Measurements from ENCODE around the gene KRTAP21-1.
"Not testable (repeated sequence)": the region's sequence is repeated elsewhere in the genome, so short reads cannot be mapped to it uniquely, and the experiment has no call there.

KRTAP21-1 gene

GRCh38 chr21:30755328-30755727 is at the start of gene KRTAP21-1:
Gene KRTAP21-1 (minus strand): TSS chr21:30755428. CDS start chr21:30755378, 50 bp downstream.
- not testable (repeated sequence) for H3K4me1 ChIP-seq (ENCODE audit: control insufficient read depth, insufficient read depth, low read length); H3K27me3 ChIP-seq (replicated peaks; ENCODE audit: control insufficient read depth, insufficient read depth, low read length); DNase-seq (ENCODE audit: low read depth); H3K9me3 ChIP-seq (ENCODE audit: control insufficient read depth, low read length); H3K4me3 ChIP-seq (ENCODE audit: low read length); H3K9ac ChIP-seq (ENCODE audit: low read length); H3K36me3 ChIP-seq (ENCODE audit: control insufficient read depth, insufficient read depth, low read length, severe bottlenecking)

- no peaks in the 10 kb centered on the region for H3K4me1 ChIP-seq (ENCODE audit: control insufficient read depth, insufficient read depth, low read length)
- H3K27me3 ChIP-seq (replicated peaks; ENCODE audit: control insufficient read depth, insufficient read depth, low read length): no peaks in the 10 kb centered on the region
- no peaks in the 10 kb centered on the region for H3K9me3 ChIP-seq (ENCODE audit: control insufficient read depth, low read length)
- no peak for DNase-seq (ENCODE audit: low read depth)
- no peaks in the 10 kb centered on the region for H3K36me3 ChIP-seq (ENCODE audit: control insufficient read depth, insufficient read depth, low read length, severe bottlenecking)
- no peak overlapping the region for H3K9ac ChIP-seq (ENCODE audit: low read length)
- no peak overlapping the region for H3K4me3 ChIP-seq (ENCODE audit: low read length)
Measured at GRCh38 chr21:30800605-30801004, 45.4 kb upstream of the KRTAP21-1 start.

GRCh38 chr21:30793581-30794314 is 38.5 kb upstream of the KRTAP21-1 start:
- Histone ChIP-seq H3K9ac (ENCODE audit: low read length) (no peak overlapping the region), H3K4me3 (ENCODE audit: low read length) (no peak overlapping the region), H3K4me1 (ENCODE audit: control insufficient read depth, insufficient read depth, low read length) (no peaks in the 10 kb centered on the region), H3K9me3 (ENCODE audit: control insufficient read depth, low read length) (peaks cover 3% of the 10 kb centered on the region), H3K27me3 (replicated peaks; ENCODE audit: control insufficient read depth, insufficient read depth, low read length) (no peaks in the 10 kb centered on the region), H3K36me3 (ENCODE audit: control insufficient read depth, insufficient read depth, low read length, severe bottlenecking) (no peaks in the 10 kb centered on the region)
- no peak for DNase-seq (ENCODE audit: low read depth)

- no peaks in the 10 kb centered on the region for H3K4me1 ChIP-seq (ENCODE audit: control insufficient read depth, insufficient read depth, low read length)
- no peak for DNase-seq (ENCODE audit: low read depth)
- no peaks in the 10 kb centered on the region for H3K27me3 ChIP-seq (replicated peaks; ENCODE audit: control insufficient read depth, insufficient read depth, low read length)
- no peaks in the 10 kb centered on the region for H3K9me3 ChIP-seq (ENCODE audit: control insufficient read depth, low read length)
- H3K4me3 ChIP-seq (ENCODE audit: low read length): no peak overlapping the region
- no peaks in the 10 kb centered on the region for H3K36me3 ChIP-seq (ENCODE audit: control insufficient read depth, insufficient read depth, low read length, severe bottlenecking)
- no peak overlapping the region for H3K9ac ChIP-seq (ENCODE audit: low read length)
Measured at GRCh38 chr21:30779249-30779648, 24.0 kb upstream of the KRTAP21-1 start.

- no peak overlapping the region for H3K4me3 ChIP-seq (ENCODE audit: low read length)
- no peak overlapping the region for H3K9ac ChIP-seq (ENCODE audit: low read length)
- no peaks in the 10 kb centered on the region for H3K36me3 ChIP-seq (ENCODE audit: control insufficient read depth, insufficient read depth, low read length, severe bottlenecking)
- H3K27me3 ChIP-seq (replicated peaks; ENCODE audit: control insufficient read depth, insufficient read depth, low read length): no peaks in the 10 kb centered on the region
- H3K9me3 ChIP-seq (ENCODE audit: control insufficient read depth, low read length): no peaks in the 10 kb centered on the region
- no peak for DNase-seq (ENCODE audit: low read depth)
- no peaks in the 10 kb centered on the region for H3K4me1 ChIP-seq (ENCODE audit: control insufficient read depth, insufficient read depth, low read length)
Measured at GRCh38 chr21:30769724-30770431, 14.7 kb upstream of the KRTAP21-1 start.

- H3K27me3 ChIP-seq (replicated peaks; ENCODE audit: control insufficient read depth, insufficient read depth, low read length): no peaks in the 10 kb centered on the region
- H3K9me3 ChIP-seq (ENCODE audit: control insufficient read depth, low read length): no peaks in the 10 kb centered on the region
- no peaks in the 10 kb centered on the region for H3K4me1 ChIP-seq (ENCODE audit: control insufficient read depth, insufficient read depth, low read length)
- no peaks in the 10 kb centered on the region for H3K36me3 ChIP-seq (ENCODE audit: control insufficient read depth, insufficient read depth, low read length, severe bottlenecking)
- no peak for DNase-seq (ENCODE audit: low read depth)
- H3K4me3 ChIP-seq (ENCODE audit: low read length): no peak overlapping the region
- H3K9ac ChIP-seq (ENCODE audit: low read length): no peak overlapping the region
Measured at GRCh38 chr21:30760776-30761175, 5.5 kb upstream of the KRTAP21-1 start.

GRCh38 chr21:30758306-30758705 is 3.1 kb upstream of the KRTAP21-1 start:
- no peaks in the 10 kb centered on the region for H3K36me3 ChIP-seq (ENCODE audit: control insufficient read depth, insufficient read depth, low read length, severe bottlenecking)
- no peaks in the 10 kb centered on the region for H3K27me3 ChIP-seq (replicated peaks; ENCODE audit: control insufficient read depth, insufficient read depth, low read length)
- H3K9me3 ChIP-seq (ENCODE audit: control insufficient read depth, low read length): no peaks in the 10 kb centered on the region
- no peak overlapping the region for H3K4me3 ChIP-seq (ENCODE audit: low read length)
- DNase-seq (ENCODE audit: low read depth): no peak
- no peak overlapping the region for H3K9ac ChIP-seq (ENCODE audit: low read length)
- no peaks in the 10 kb centered on the region for H3K4me1 ChIP-seq (ENCODE audit: control insufficient read depth, insufficient read depth, low read length)

- H3K4me1 ChIP-seq (ENCODE audit: control insufficient read depth, insufficient read depth, low read length): no peaks in the 10 kb centered on the region
- no peaks in the 10 kb centered on the region for H3K27me3 ChIP-seq (replicated peaks; ENCODE audit: control insufficient read depth, insufficient read depth, low read length)
- H3K4me3 ChIP-seq (ENCODE audit: low read length): no peak within 1 kb of the TSS
- H3K9ac ChIP-seq (ENCODE audit: low read length): no peak within 1 kb of the TSS
- DNase-seq (ENCODE audit: low read depth): no peak
- no peaks in the 10 kb centered on the region for H3K36me3 ChIP-seq (ENCODE audit: control insufficient read depth, insufficient read depth, low read length, severe bottlenecking)
- no peaks in the 10 kb centered on the region for H3K9me3 ChIP-seq (ENCODE audit: control insufficient read depth, low read length)
Measured at GRCh38 chr21:30747159-30747558, 8.1 kb downstream of the KRTAP21-1 start, which contains the start of gene KRTAP21-2. Gene KRTAP21-2 (minus strand): TSS chr21:30747259. CDS start chr21:30747202, 57 bp downstream.

- Histone ChIP-seq H3K4me1 (ENCODE audit: control insufficient read depth, insufficient read depth, low read length) (no peaks in the 10 kb centered on the region), H3K9ac (ENCODE audit: low read length) (no peak overlapping the region), H3K27me3 (replicated peaks; ENCODE audit: control insufficient read depth, insufficient read depth, low read length) (no peaks in the 10 kb centered on the region), H3K36me3 (ENCODE audit: control insufficient read depth, insufficient read depth, low read length, severe bottlenecking) (no peaks in the 10 kb centered on the region), H3K4me3 (ENCODE audit: low read length) (no peak overlapping the region), H3K9me3 (ENCODE audit: control insufficient read depth, low read length) (no peaks in the 10 kb centered on the region)
- no peak for DNase-seq (ENCODE audit: low read depth)
Measured at GRCh38 chr21:30740462-30740861, 14.8 kb downstream of the KRTAP21-1 start.

- Histone ChIP-seq H3K36me3 (ENCODE audit: control insufficient read depth, insufficient read depth, low read length, severe bottlenecking) (no peaks in the 10 kb centered on the region), H3K9ac (ENCODE audit: low read length) (no peak overlapping the region), H3K27me3 (replicated peaks; ENCODE audit: control insufficient read depth, insufficient read depth, low read length) (no peaks in the 10 kb centered on the region), H3K4me3 (ENCODE audit: low read length) (no peak overlapping the region), H3K4me1 (ENCODE audit: control insufficient read depth, insufficient read depth, low read length) (no peaks in the 10 kb centered on the region), H3K9me3 (ENCODE audit: control insufficient read depth, low read length) (no peaks in the 10 kb centered on the region)
- DNase-seq (ENCODE audit: low read depth): no peak
Measured at GRCh38 chr21:30733026-30733425, 22.2 kb downstream of the KRTAP21-1 start.

- H3K4me1 ChIP-seq (ENCODE audit: control insufficient read depth, insufficient read depth, low read length): no peaks in the 10 kb centered on the region
- peaks cover 7% of the 10 kb centered on the region for H3K9me3 ChIP-seq (ENCODE audit: control insufficient read depth, low read length)
- H3K36me3 ChIP-seq (ENCODE audit: control insufficient read depth, insufficient read depth, low read length, severe bottlenecking): no peaks in the 10 kb centered on the region
- no peak overlapping the region for H3K4me3 ChIP-seq (ENCODE audit: low read length)
- no peak for DNase-seq (ENCODE audit: low read depth)
- no peaks in the 10 kb centered on the region for H3K27me3 ChIP-seq (replicated peaks; ENCODE audit: control insufficient read depth, insufficient read depth, low read length)
- no peak overlapping the region for H3K9ac ChIP-seq (ENCODE audit: low read length)
Measured at GRCh38 chr21:30726726-30727125, 28.5 kb downstream of the KRTAP21-1 start.

Data from adipocyte (in vitro differentiated cells).